K562 (cell line): ENCODE data around the gene GRXCR2. TPM values are rescaled to one million over a fixed set of nuclear protein-coding genes. Genes with fewer than 3 reads are reported as not detected.

Experiments used
- BRD4 ChIP-seq: fragments of 200-600 bp; sonication (generic); IDR thresholded peaks from 2 replicates; pipeline ENCODE4 v1.6.1; 2017; ENCODE audit warnings: inconsistent platforms
- CXXC5 ChIP-seq: fragments of 250-450 bp; sonication (Bioruptor Pico); IDR thresholded peaks from 2 replicates; pipeline ENCODE4 v1.8.0; 2022; ENCODE audit warnings: inconsistent platforms, mild to moderate bottlenecking, moderate library complexity
- EHMT2 ChIP-seq: fragments of 450-650 bp; IDR thresholded peaks from 2 replicates; pipeline ENCODE4 v1.6.1; 2018; ENCODE audit warnings: antibody characterized with exemption
- ESRRB ChIP-seq: fragments of 250-450 bp; sonication (Bioruptor Pico); IDR thresholded peaks from 2 replicates; pipeline ENCODE4 v1.5.0; 2020; ENCODE audit warnings: mild to moderate bottlenecking, moderate library complexity, borderline replicate concordance
- FOXM1 ChIP-seq, 2 experiments: fragments of 450-650 bp in 1 of 2; sonication (generic) in 1 of 2; formaldehyde crosslinking in 1 of 2; IDR thresholded peaks; 2 replicates each; pipeline versions ENCODE4 v1.6.1 to v1.9.0; 2017 to 2022; ENCODE audit warnings: low read depth in 2 of 2, mild to moderate bottlenecking in 2 of 2, missing genetic modification reagents in 1 of 2, moderate library complexity in 1 of 2
- PHF21A ChIP-seq: fragments of 450-650 bp; IDR thresholded peaks from 2 replicates; pipeline ENCODE4 v1.6.1; 2017; ENCODE audit warnings: low read depth, borderline replicate concordance
- POLR2AphosphoS2 ChIP-seq: IDR thresholded peaks from 2 replicates; pipeline ENCODE4 v1.6.1; 2012; ENCODE audit warnings: low read length, improper control_type of control experiment
- RCOR1 ChIP-seq, 2 experiments: IDR thresholded peaks; 2 replicates each; pipeline ENCODE4 v1.6.1; 2012; ENCODE audit warnings: low read depth in 2 of 2, low read length in 2 of 2, borderline replicate concordance in 1 of 2, improper control_type of control experiment in 1 of 2
- SREBF1 ChIP-seq: fragments of 150-350 bp; IDR thresholded peaks from 2 replicates; pipeline ENCODE4 v1.6.1; 2014; ENCODE audit warnings: antibody characterized with exemption, low read depth, low read length, borderline replicate concordance
- YY1 ChIP-seq, 3 experiments: IDR thresholded peaks; 2 replicates each; pipeline ENCODE4 v1.6.1; 2011; ENCODE audit warnings: low read length in 2 of 3, mild to moderate bottlenecking in 2 of 3, moderate library complexity in 2 of 3, borderline replicate concordance in 1 of 3, control low read depth in 1 of 3, low read depth in 1 of 3; ENCODE audit not compliant: insufficient read depth in 3 of 3, insufficient replicate concordance in 2 of 3, control insufficient read depth in 1 of 3, insufficient read length in 1 of 3; ENCODE audit errors: extremely low read depth in 1 of 3
- ZBTB33 ChIP-seq: sonication (generic); formaldehyde crosslinking; IDR thresholded peaks from 2 replicates; pipeline ENCODE4 v1.8.1; 2023; ENCODE audit warnings: mild to moderate bottlenecking, missing genetic modification reagents
- ZNF384 ChIP-seq: IDR thresholded peaks from 2 replicates; pipeline ENCODE4 v1.6.1; 2012; ENCODE audit warnings: low read depth, low read length, improper control_type of control experiment
- polyA plus RNA-seq, 8 experiments: library from polyadenylated mRNA; depleted of rRNA in 4 of 8; stranded (reverse) in 5 of 8; unstranded in 3 of 8; fragments of >200 nt; fragmentation: Nextera tagmentation in 2 of 8; fragmentation: Illumina TruSeq in 1 of 8; extraction: Ambion mirVana in 2 of 8; extraction: Trizol in 1 of 8; gene quantifications; 2 replicates each; pipeline versions ENCODE4 v1.2.1 to v1.2.3, GENCODE V29; 2011 to 2014; ENCODE audit warnings: inconsistent platforms in 1 of 8, missing spikeins in 1 of 8
- total RNA-seq, 7 experiments: library from RNA; depleted of rRNA in 6 of 7; stranded (reverse); fragments of >200 nt in 6 of 7; fragmentation: Illumina TruSeq in 2 of 7; extraction: Trizol in 2 of 7; gene quantifications; 2 replicates each; pipeline versions ENCODE4 v1.2.1 to v1.2.3, GENCODE V29; 2011 to 2021; ENCODE audit warnings: low replicate concordance in 1 of 7
- TF ChIP-seq, protein P1 (sequence below): IDR thresholded peaks from 2 replicates; pipeline ENCODE4 v1.6.1; 2016; ENCODE audit warnings: missing genetic modification characterization, missing compliant biosample characterization
- TF ChIP-seq, protein P2 (sequence below), 2 experiments: fragments of 450-650 bp; IDR thresholded peaks; 2 replicates each; pipeline ENCODE4 v1.6.1; 2016

The GRXCR2 gene
- total and polyA plus RNA-seq, 9 of the 15 experiments (the other 6 are each of a cell fraction or from before 2014, with no cell fraction given), result not detected

DNA sequence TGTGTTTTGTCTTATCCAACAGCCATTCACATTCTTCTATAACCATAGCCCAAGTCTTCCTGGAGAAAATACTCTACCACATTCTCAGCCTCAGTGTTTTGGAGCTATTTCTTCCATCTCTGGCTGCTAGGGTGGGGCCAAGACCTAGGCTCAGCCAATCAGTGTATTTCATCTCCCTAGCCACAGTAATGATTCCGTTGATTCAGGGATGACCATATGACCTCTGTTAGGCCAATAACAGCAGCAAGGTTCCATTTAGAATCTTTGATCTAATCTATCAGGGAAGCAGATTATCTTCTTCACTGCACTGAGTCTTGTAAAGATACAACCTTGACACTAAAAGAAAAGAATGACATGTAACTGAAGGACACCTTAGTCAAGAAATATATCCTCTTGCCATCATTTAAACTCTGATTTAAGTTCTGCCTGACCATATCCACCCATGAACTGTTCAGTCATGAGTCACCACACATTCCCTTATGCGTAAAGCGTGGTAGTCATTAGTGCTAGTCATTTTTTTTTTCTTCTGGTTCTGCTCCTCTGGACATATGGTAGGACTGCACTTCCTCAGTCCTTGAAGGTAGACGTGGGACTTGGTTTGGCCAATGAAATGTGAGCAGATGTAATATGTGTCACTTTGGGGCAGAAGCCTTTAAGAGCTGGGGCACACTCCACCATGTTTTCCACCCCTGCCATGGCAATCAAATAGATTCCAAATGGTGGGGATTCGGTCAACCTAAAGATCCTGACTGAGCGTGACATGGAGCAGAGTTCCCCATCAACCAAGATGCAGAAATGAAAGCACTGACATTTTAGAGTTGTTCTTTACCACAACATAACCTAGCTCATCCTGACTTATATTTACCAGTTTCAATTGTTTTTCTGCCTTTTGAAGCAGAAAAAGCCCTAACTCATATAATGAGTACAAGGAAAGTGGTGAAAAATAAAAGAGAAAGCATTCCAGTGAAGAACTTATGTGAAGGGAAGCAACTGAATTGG lies 25.0 kb downstream of the GRXCR2 start (continued):
- TF ChIP-seq ZNF384 (peak; percentile 85), ZBTB33 (CRISPR knock-in tag) (peak; percentile 49; the same call in 1 of the 2 replicates), BRD4 (no peak), PHF21A (peak; percentile 79; the same call in 1 of the 2 replicates), SREBF1 (no peak), FOXM1 (IDR thresholded peaks at IDR 0.05; ENCODE audit: low read depth) (no peak), FOXM1 (CRISPR knock-in tag; IDR thresholded peaks at IDR 0.05; ENCODE audit: low read depth) (no peak), POLR2AphosphoS2 (no peak), EHMT2 (peak; percentile 48; the same call in 1 of the 2 replicates), CXXC5 (CRISPR knock-in tag) (peak; percentile 19; the same call in 1 of the 2 replicates), RCOR1 (IDR thresholded peaks at IDR 0.05; ENCODE audit: borderline replicate concordance in 1 of 2, low read depth in 2 of 2, low read length in 2 of 2) (no peak; a peak in 1 of 4 replicates), YY1 (IDR thresholded peaks at IDR 0.05; ENCODE audit: borderline replicate concordance in 1 of 3, control insufficient read depth in 1 of 3, extremely low read depth in 1 of 3, insufficient read depth in 3 of 3, insufficient read length in 1 of 3, insufficient replicate concordance in 2 of 3, low read depth in 1 of 3, low read length in 2 of 3) (peak in 1 of 3 experiments; percentile 43), ESRRB (CRISPR knock-in tag) (no peak)
- TF ChIP-seq, protein P1, sequence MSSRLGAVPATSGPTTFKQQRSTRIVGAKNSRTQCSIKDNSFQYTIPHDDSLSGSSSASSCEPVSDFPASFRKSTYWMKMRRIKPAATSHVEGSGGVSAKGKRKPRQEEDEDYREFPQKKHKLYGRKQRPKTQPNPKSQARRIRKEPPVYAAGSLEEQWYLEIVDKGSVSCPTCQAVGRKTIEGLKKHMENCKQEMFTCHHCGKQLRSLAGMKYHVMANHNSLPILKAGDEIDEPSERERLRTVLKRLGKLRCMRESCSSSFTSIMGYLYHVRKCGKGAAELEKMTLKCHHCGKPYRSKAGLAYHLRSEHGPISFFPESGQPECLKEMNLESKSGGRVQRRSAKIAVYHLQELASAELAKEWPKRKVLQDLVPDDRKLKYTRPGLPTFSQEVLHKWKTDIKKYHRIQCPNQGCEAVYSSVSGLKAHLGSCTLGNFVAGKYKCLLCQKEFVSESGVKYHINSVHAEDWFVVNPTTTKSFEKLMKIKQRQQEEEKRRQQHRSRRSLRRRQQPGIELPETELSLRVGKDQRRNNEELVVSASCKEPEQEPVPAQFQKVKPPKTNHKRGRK (tag), result no peak
- TF ChIP-seq, protein P2, sequence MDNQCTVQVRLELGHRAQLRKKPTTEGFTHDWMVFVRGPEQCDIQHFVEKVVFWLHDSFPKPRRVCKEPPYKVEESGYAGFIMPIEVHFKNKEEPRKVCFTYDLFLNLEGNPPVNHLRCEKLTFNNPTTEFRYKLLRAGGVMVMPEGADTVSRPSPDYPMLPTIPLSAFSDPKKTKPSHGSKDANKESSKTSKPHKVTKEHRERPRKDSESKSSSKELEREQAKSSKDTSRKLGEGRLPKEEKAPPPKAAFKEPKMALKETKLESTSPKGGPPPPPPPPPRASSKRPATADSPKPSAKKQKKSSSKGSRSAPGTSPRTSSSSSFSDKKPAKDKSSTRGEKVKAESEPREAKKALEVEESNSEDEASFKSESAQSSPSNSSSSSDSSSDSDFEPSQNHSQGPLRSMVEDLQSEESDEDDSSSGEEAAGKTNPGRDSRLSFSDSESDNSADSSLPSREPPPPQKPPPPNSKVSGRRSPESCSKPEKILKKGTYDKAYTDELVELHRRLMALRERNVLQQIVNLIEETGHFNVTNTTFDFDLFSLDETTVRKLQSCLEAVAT (IDR thresholded peaks at IDR 0.05), result no peak
